ENCODE measurements around the gene WDR59. TPM values are rescaled to one million over a fixed set of nuclear protein-coding genes. Genes with fewer than 3 reads are reported as not detected.

WDR59 gene
- polyA plus RNA-seq, 2 of the 4 experiments (the other 2 are of a cell fraction): 33.4 to 52.2 TPM

DNA sequence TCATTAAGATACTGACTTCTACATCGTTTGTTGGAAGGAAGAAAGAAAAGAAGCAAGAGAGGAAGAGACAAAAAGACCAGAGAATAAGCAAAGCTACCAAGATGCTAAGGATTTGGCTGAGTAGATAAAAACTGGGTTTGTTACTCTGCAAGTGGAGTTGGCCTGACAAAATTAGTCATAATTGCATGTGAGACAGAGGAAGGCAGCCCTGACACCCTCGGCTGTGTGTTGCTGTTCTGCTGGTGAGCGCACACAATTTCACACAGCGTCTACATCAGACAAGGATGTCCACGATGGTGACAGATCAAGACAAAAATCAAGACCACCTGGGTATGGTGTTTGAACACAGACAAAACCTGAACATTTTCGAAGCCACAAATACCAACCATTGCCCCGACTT is 134.9 kb downstream of the WDR59 start:
- no peaks in the 10 kb centered on the region for H3K4me1 ChIP-seq
- DNase-seq (ENCODE audit: low read depth in 1 of 2, low spot score in 1 of 2) (no peak), FAIRE-seq (no peak), ATAC-seq (no peak)
- 62% methylated on average over 7 of the region's 7 CpGs for WGBS (ENCODE audit: missing lambda C conversion rate)
- CTCF ChIA-PET: interaction anchor here (1.3 to 6.0 kb wide), 2 partner anchors 12 to 37 kb away, joined by 5 to 47 read pairs; no protein-coding TSS in a partner anchor
- no peak overlapping the region for H3K4me2 ChIP-seq
- no peaks in the 10 kb centered on the region for H3K9me3 ChIP-seq
- POLR2A ChIA-PET: no interaction called here
- TF ChIP-seq, protein P1, sequence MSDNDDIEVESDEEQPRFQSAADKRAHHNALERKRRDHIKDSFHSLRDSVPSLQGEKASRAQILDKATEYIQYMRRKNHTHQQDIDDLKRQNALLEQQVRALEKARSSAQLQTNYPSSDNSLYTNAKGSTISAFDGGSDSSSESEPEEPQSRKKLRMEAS (IDR thresholded peaks at IDR 0.05): no peak
- TF ChIP-seq TFCP2L1 (CRISPR knock-in tag; IDR thresholded peaks at IDR 0.05) (no peak), MAZ (IDR thresholded peaks at IDR 0.05; ENCODE audit: borderline replicate concordance, low read depth, low read length) (no peak), EP300 (IDR thresholded peaks at IDR 0.05) (no peak), HOXB13 (CRISPR knock-in tag; IDR thresholded peaks at IDR 0.05; ENCODE audit: low read depth) (no peak), SMC3 (IDR thresholded peaks at IDR 0.05) (no peak), ZC3H11A (IDR thresholded peaks at IDR 0.05) (no peak)
- TF ChIP-seq, protein P2, sequence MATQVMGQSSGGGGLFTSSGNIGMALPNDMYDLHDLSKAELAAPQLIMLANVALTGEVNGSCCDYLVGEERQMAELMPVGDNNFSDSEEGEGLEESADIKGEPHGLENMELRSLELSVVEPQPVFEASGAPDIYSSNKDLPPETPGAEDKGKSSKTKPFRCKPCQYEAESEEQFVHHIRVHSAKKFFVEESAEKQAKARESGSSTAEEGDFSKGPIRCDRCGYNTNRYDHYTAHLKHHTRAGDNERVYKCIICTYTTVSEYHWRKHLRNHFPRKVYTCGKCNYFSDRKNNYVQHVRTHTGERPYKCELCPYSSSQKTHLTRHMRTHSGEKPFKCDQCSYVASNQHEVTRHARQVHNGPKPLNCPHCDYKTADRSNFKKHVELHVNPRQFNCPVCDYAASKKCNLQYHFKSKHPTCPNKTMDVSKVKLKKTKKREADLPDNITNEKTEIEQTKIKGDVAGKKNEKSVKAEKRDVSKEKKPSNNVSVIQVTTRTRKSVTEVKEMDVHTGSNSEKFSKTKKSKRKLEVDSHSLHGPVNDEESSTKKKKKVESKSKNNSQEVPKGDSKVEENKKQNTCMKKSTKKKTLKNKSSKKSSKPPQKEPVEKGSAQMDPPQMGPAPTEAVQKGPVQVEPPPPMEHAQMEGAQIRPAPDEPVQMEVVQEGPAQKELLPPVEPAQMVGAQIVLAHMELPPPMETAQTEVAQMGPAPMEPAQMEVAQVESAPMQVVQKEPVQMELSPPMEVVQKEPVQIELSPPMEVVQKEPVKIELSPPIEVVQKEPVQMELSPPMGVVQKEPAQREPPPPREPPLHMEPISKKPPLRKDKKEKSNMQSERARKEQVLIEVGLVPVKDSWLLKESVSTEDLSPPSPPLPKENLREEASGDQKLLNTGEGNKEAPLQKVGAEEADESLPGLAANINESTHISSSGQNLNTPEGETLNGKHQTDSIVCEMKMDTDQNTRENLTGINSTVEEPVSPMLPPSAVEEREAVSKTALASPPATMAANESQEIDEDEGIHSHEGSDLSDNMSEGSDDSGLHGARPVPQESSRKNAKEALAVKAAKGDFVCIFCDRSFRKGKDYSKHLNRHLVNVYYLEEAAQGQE (IDR thresholded peaks at IDR 0.05): no peak
- TF ChIP-seq, protein P3, sequence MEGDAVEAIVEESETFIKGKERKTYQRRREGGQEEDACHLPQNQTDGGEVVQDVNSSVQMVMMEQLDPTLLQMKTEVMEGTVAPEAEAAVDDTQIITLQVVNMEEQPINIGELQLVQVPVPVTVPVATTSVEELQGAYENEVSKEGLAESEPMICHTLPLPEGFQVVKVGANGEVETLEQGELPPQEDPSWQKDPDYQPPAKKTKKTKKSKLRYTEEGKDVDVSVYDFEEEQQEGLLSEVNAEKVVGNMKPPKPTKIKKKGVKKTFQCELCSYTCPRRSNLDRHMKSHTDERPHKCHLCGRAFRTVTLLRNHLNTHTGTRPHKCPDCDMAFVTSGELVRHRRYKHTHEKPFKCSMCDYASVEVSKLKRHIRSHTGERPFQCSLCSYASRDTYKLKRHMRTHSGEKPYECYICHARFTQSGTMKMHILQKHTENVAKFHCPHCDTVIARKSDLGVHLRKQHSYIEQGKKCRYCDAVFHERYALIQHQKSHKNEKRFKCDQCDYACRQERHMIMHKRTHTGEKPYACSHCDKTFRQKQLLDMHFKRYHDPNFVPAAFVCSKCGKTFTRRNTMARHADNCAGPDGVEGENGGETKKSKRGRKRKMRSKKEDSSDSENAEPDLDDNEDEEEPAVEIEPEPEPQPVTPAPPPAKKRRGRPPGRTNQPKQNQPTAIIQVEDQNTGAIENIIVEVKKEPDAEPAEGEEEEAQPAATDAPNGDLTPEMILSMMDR (IDR thresholded peaks at IDR 0.05): no peak
- TF ChIP-seq, protein P4, sequence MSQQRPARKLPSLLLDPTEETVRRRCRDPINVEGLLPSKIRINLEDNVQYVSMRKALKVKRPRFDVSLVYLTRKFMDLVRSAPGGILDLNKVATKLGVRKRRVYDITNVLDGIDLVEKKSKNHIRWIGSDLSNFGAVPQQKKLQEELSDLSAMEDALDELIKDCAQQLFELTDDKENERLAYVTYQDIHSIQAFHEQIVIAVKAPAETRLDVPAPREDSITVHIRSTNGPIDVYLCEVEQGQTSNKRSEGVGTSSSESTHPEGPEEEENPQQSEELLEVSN (IDR thresholded peaks at IDR 0.05; ENCODE audit: borderline replicate concordance, low read depth): no peak
- H3K27ac ChIP-seq: no peak overlapping the region
- no peak overlapping the region for H3K4me3 ChIP-seq

DNA sequence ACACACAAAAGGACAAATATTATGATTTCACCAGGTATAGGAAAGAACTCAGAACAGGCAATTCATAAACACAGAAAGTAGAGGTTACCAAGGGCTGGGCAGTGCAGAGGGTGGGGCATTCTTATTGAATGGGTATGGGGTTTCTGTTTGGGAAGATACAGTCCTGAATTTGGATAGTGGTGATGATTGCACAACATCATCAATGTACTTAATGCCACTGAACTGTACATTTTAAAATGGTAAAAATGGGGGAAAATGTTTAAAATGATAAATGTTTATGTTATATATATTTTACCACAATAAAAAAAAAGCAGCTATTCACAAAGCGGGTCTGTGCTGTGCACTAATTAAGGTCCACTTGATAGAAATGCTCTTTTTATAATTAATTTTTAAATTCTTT is 137.7 kb downstream of the WDR59 start:
- CTCF ChIA-PET: interaction anchor here (0.9 to 4.5 kb wide), 4 partner anchors 15 to 135 kb away, joined by 3 to 33 read pairs (median 6); no protein-coding TSS in a partner anchor
- POLR2A ChIA-PET: no interaction called here
- H3K9me3 ChIP-seq: no peaks in the 10 kb centered on the region
- no peak overlapping the region for H3K27ac ChIP-seq
- FAIRE-seq (no peak), ATAC-seq (no peak), DNase-seq (ENCODE audit: low read depth in 1 of 2, low spot score in 1 of 2) (no peak)
- TF ChIP-seq, protein P5, sequence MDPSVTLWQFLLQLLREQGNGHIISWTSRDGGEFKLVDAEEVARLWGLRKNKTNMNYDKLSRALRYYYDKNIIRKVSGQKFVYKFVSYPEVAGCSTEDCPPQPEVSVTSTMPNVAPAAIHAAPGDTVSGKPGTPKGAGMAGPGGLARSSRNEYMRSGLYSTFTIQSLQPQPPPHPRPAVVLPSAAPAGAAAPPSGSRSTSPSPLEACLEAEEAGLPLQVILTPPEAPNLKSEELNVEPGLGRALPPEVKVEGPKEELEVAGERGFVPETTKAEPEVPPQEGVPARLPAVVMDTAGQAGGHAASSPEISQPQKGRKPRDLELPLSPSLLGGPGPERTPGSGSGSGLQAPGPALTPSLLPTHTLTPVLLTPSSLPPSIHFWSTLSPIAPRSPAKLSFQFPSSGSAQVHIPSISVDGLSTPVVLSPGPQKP (IDR thresholded peaks at IDR 0.05; ENCODE audit: low read depth, low read length): no peak
- TF ChIP-seq NFE2L2 (conservative IDR thresholded peaks at IDR 0.05; ENCODE audit: low read length): no peak
- TF ChIP-seq RFX5 (IDR thresholded peaks at IDR 0.05): no peak
- WGBS (ENCODE audit: missing lambda C conversion rate): 93% methylated on average over 1 of the region's 1 CpG
- no peak overlapping the region for H3K4me3 ChIP-seq
- no peaks in the 10 kb centered on the region for H3K4me1 ChIP-seq
- no peak overlapping the region for H3K4me2 ChIP-seq

DNA sequence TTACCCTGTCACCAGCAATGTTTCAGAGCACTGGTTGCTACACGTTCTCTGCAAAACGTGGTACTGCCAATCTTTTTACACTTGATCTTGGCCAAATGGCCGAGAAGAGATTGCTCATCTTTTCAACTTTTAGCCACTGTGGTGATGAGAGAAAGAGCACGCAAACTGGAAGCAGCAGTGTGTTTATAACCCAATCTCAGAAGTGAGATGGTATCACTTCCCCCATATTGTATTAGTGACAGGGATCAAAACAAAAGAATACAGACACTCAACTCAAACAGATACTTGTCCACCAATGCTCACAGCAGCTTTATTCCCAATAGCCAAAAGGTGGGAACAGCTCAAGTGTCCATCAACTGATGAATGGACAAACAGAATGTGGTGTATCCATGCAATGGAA is 138.2 kb downstream of the WDR59 start:
- ChIA-PET CTCF (interaction anchor here (0.9 to 4.5 kb wide), 4 partner anchors 15 to 135 kb away, joined by 3 to 33 read pairs (median 6); no protein-coding TSS in a partner anchor), POLR2A (no interaction called here)
- no peak for DNase-seq (ENCODE audit: low read depth in 1 of 2, low spot score in 1 of 2)
- no peak overlapping the region for H3K4me2 ChIP-seq
- no peak overlapping the region for H3K27ac ChIP-seq
- no peaks in the 10 kb centered on the region for H3K4me1 ChIP-seq
- WGBS (ENCODE audit: missing lambda C conversion rate): 81% methylated on average over 4 of the region's 4 CpGs
- H3K4me3 ChIP-seq: no peak overlapping the region
- no peak for FAIRE-seq
- TF ChIP-seq, protein P6, sequence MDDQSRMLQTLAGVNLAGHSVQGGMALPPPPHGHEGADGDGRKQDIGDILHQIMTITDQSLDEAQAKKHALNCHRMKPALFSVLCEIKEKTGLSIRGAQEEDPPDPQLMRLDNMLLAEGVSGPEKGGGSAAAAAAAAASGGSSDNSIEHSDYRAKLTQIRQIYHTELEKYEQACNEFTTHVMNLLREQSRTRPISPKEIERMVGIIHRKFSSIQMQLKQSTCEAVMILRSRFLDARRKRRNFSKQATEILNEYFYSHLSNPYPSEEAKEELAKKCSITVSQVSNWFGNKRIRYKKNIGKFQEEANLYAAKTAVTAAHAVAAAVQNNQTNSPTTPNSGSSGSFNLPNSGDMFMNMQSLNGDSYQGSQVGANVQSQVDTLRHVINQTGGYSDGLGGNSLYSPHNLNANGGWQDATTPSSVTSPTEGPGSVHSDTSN (IDR thresholded peaks at IDR 0.05): no peak
- TF ChIP-seq ESRRA (IDR thresholded peaks at IDR 0.05; ENCODE audit: borderline replicate concordance, low read length): no peak
- TF ChIP-seq, protein P7, sequence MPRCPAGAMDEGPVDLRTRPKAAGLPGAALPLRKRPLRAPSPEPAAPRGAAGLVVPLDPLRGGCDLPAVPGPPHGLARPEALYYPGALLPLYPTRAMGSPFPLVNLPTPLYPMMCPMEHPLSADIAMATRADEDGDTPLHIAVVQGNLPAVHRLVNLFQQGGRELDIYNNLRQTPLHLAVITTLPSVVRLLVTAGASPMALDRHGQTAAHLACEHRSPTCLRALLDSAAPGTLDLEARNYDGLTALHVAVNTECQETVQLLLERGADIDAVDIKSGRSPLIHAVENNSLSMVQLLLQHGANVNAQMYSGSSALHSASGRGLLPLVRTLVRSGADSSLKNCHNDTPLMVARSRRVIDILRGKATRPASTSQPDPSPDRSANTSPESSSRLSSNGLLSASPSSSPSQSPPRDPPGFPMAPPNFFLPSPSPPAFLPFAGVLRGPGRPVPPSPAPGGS (IDR thresholded peaks at IDR 0.05): no peak
- no peaks in the 10 kb centered on the region for H3K9me3 ChIP-seq
- ATAC-seq: no peak
